Measurements from ENCODE around the gene SPON1.

The SPON1 gene

DNA sequence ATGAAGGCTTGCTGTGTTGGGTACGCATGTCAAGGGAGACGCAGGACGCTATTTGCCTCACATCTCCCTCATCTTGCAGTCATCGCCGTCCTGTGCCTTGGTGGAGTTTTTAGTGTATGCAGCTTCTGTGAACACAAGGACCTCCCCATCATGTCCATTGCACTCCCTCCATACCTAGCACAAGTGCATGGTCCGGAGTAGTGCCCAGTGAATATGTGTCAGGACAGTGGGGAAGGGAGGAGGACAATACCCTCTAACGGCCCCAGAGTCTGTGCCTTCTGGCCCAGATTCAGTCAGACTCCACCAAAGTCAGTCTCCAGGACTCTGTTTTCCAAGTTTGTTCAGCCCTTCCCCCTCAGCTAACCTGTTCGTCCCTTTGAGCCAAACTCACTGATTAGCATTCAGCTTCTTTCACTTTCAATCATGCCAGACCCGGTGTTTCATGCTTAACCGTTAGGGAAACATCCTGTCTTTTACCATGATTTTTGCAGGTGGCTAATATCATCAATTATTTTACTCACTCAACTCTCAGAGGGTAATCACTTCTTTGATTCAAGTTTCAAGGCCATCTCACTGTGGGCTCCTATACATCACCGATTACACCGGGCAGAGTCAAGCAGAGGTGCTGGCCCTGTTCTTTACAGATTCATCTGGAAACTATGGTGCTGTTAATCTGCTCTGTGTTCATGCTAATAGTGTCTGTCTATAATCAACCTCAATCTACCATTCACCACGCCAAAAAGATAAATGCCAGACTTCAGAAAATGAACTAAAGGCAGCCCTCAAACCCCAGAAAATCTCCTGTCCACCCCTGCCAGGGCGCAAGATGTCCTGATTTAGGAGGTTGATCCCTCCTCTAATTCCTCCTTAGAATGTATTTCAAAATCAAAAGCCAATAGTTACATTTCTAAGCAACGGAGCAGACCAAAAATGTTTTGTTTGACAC is 240.0 kb downstream of the SPON1 start:
- peak in 1 of 2 donors; percentile 8 for DNase-seq

DNA sequence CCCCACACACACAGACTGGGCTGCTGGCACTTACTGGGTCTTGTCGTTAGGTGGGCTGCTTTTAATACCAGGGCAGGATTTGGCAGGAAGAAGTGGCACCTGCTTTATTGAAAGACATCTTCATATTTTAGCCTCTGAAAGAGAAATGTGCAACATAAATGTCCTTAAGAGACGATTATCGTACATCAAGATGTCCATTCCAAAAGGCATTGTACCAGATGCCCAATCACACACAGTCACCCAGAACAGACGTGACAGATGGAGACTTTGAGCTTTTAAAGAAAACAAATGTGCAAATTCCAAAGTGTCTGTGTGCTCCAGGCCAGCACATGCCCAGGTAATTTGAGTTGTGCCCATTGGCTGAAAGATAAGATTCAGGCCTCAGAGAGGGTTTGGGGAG is 240.8 kb downstream of the SPON1 start:
- DNase-seq, result no peak

DNA sequence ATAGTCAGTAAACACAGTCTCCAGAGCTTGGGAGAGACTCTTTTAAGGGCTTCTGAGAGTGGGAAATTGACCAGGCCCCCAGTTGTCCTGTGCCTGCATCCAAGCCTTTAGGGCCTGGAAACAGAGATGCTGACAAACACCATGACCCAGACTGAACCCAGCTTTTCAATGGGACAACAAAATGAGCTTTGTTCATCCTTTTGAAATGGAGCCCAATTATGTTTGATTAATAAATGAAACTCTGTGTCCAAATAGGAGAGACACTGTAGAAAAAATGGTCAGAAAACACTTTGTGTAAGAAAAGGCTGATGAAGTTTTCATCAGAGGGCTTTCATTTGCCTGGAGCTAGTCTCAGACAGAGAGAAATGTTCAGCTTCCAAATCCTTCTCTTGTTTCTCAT is 250.5 kb downstream of the SPON1 start:
- no peak for DNase-seq

DNA sequence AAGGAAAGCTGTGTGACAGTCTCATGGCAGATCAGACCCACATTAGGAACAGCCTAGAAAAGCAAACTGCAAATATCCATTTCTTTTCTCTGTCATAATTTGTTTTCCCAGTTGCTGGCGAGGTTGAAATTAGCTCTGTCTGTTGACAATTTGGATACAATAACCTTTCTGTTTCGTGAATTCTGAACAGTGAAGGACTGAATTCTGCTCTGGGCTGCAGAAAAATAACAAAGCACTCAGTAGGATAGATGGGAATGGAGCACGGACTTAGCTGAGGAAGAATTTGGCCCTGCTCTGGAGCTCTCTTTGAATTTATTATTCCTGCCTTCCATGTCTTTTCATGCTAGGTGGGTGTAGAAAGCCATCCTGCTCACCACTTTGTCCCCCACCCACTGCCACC is 256.2 kb downstream of the SPON1 start:
- no peak for DNase-seq

DNA sequence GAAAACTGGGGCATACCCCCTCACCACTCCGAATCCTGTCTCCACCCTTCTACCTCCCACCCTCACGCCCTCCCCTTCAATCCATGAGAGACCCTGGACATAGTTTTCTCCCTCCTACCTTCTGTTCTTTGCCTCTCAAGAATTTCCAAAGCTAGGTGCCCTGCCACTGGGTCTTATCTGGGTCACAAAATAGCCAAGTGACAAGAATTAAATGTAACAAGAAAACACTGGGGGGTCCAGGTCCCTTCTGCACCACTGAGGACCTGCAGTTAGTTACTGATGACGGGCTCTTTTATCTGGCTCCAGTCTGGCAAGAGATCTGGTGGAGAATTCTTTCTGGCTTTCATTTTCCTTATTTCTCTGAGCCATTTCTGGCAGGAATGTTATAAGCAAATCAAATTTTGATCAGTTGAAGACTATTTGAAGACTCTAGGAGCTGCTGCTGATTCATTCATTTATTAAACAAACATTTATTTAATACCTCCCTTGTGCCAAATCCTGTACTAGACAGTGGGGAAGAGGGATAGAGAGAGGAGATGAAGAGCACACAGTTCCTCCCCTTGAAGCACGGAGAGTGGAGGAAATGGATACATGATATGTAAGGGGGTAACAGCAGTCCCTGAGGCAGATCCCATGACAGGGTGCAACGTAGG is 261.2 kb downstream of the SPON1 start:
- DNase-seq, result no peak

DNA sequence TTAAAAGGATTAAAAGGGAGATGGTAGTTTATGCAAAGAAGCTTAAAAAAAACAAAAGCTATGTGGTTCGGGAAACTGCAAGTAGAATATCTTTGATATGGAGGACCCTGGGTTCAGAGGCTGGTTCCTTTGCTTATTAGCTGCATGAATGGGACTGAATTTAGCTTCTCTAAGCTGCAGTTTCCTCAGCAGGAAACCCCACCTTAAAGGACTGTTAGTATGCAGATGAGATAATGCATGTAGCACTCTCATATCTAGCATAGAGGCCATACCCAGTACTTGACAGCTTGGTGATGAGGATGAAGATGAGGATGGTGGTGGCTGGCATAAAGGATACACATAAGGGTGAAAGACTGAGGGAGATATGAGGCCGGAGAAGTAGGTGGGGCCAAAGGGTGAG is 261.9 kb downstream of the SPON1 start:
- no peak for DNase-seq

DNA sequence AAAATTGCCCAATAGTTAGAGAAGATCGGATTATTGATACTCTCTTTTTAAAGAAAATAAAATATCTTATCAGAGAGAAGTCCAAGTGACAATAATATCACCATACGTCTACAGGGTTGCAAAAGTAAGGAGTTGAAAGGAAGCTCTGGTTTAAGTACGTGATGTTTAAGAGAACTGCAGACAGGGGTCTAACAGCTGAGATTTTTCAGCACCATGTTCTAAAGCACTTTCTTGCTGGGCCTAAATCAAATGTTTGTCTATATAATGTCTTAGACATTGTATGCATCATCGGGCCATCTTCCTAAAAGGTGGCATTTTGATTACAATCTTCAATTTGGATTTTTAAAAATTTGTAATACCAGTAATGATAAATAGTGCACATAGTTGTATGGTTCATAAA is 263.1 kb downstream of the SPON1 start:
- no peak for DNase-seq

DNA sequence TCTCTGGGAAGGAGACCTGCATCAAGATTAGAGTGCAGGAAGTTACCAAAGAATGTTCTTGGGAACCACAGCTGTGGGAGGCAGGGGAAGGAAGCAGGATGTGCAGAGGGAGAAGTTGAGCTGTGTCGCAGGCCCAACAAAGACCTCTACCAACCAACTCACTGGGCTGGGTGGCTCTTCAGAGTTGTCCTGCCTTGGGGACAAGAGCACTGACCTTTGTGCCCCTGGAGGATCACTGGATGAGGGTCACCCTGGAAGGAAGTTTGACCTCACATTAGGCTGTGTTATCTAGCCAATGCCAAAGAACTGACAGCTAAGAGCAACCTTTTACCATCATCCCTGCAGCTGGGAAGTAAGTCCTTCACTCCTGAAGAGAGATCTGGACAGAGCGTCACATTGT is 265.8 kb downstream of the SPON1 start:
- no peak for DNase-seq

DNA sequence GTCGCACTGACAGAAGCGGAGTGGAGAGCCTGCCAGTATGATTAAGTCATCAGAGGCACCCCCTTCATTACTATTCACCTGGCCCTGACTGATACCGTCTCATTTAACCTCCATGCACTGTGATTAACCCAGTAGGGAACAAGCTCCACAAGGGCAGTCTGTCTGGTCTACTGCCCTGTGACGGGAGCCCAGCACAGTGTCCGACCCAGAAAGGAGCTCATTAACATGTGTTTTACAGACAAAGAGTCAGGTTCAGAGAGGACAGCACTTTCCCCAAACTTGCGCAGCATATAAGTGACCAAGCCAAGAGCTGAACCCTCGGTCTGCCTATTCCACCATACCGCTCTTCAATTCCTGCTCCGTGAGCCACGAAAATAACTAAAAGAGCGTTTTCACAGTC is 266.9 kb downstream of the SPON1 start:
- no peak for DNase-seq

DNA sequence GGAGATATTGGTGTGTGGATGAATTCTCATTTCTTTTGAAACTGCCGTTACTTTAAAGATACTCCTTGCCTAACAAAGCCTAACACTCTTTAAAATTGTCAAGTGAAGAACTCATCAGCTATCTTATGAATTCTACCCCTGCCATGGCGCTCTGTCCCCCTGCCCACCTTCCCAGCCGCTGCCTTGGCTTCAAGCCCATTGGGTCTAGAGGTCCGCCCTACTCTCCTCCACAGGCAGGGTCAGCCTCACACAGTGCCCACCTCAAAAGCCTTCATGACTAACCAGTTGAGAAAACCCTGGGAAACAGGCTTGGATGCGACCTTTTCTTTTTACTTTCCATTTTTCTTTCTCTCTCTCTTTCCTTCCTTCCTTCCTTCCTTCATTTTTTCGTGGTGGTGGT is 267.9 kb downstream of the SPON1 start:
- no peak for DNase-seq

DNA sequence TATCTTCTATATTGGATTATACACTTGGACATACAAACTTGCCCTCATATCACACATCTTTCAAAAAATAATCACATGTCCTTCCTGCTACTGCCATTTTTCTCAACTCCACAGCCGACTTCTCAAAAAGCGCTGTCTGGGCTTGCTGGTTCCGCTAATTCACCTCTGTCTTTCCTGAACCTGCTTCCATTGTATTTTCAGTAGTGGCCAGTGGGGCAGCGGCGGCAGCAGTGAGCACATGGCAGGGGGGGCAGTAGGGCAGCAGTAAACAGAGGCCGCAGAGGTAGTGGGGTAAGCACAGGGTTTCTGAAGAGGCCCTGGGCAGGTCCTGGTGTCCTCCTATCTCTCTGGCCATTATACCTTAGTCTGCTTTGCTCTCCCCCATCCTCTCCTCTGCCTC is 270.1 kb downstream of the SPON1 start:
- DNase-seq, result no peak

DNA sequence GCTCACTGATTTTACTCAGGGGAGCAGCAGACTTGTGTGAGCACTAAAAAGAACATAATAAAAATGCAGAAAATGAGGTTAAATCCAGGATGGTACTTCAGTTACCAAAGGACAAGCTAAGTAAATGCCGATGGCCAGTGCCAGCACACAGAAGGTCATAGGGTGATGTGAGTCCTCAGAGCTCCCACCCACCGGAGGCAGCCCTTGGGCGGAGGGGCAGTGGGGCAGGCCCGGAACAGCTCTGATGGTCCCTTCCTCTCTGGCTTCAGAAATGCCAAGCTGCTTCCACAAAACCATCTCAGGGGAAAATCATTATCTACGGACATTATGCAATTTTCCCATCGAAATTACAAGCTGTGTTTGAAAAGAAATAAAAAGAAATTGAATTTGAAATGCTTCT is 271.9 kb downstream of the SPON1 start:
- no peak for DNase-seq

DNA sequence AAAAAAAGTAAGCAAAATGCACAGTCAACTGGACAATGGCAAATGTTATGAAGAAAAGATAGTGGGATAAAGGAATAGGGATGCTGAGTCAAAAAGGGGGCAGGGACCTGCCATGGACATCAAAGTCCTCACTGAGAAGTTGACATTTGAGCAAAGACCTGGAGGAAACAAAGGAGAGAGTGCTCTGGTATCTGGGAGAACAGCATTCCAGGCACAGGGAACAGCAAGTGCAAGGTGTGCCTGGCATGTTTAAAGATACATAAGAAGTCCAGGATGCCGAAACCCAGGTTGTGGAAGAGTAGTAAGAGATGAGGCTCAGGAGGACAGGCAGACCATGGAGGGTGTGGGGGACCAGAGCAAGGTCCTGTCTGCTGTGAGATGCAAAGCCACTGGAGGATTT is 273.2 kb downstream of the SPON1 start:
- DNase-seq, result no peak

DNA sequence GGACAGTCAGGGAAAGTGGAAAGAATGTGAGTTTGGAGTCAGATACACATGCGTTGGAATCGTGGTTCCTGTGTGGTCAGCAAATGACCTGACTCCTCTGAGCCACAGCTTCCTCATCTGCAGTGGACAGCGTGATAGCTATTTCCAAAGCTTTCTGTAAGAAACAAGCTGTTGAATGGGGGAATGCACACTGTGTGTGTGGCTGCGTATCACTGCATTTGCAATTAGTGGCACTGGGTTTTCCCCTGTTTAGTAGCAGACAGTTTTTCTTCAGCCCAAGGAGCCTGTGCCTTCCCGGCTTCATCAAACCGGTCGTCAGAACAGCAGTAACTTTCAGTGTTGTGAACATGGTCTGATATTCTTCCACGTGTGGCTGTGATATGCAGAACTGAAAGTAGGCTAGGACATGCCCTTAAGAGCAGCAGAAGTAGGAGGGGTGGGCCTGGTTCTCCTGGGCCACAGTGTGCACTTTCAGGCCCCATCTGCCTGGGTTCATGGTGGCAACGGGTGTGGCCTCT is 275.0 kb downstream of the SPON1 start:
- DNase-seq, result peak; percentile 10 to 69

DNA sequence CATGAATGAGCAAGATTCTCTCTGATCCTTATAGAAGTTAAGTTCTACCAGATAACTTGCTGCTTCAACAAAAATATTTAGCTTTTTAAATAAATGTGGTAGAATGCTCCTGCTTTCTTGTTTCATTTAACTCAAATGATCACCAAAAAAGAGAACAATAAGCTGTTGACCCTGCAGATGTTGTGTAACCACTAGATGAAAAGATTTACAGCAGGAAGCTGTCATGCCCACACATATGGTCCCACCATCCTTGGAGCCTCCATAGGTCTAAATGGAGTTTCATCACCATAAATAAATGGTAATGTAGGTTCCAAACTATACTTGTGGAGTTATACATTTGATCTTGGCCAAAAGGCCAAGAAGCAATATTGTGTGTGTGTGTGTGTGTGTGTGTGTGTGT is 277.7 kb downstream of the SPON1 start:
- no peak for DNase-seq

DNA sequence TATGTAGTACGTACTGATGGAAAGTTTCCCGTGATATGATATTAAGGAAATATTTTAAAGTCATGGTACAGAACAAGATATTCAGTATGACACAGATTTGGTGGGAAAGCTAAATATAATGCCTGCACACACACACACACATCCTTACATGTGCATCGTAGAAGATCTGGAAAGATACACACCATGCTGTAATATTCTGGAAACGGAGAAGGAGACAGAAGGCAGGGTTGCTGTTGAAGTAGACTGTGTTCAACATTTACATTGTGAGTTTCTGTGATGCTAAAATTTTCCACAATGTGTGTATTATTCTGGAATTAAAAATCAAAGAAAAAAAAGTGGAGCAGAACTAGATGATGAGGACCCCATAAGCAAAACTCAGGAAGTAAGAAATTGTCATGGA is 278.4 kb downstream of the SPON1 start:
- DNase-seq, result no peak

DNA sequence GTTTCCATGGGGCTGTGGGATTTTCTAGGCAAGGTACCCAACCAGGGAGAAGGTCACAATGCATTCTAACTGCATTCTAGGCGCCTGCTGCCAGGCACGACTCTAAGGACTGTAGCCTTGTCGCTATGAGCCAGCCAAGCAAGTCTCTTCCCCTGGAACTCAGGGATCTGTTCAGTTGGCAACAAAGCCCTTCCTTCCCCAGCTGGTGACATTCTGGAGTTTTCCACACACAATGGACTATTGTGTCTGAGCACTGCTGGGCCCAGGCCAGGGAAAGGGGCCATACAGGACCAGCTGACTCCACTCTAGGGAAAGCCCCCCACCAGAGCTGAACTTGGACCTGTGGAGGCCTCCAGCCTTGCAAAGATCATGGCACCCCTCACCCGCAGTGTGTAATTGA is 279.7 kb downstream of the SPON1 start:
- no peak for DNase-seq

DNA sequence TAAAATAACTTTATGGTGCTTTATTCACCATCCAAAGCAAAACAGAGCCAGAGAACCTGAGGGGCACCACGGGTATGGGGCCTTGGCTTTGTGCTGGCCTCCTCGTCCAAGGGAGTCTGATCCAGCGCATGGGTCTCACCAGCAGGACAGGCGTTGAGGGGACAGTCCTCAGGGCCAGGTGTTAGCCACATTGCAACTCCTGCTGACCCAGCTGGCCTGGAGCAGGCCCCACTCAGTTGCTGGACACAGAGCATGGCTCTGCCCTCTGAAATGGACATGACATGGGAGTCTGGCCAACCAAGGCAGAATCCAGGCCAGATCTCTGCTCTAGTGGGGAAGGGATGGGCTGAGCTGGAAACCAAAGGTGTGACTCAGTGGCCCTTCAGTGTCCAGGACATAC is 280.2 kb downstream of the SPON1 start:
- DNase-seq, result no peak

DNA sequence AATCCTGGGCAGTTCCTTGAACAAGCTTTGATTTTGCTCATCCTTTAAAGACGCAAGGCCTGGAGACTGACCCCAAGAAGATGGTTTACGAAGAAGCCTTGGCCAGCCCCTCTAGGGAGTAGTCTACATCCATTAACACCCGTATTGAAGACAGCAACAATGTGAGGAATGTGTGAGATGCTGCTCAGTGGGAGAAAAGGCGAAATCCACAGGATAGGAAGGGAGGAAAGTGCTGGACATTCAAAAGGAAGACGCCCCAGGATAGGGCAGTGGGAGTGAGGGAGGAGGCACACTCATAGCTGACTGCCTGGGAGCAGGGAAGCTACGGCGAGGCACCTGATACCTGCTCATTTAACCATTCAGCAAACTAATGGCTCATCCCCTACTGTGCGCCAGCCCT is 282.4 kb downstream of the SPON1 start:
- DNase-seq, result no peak

DNA sequence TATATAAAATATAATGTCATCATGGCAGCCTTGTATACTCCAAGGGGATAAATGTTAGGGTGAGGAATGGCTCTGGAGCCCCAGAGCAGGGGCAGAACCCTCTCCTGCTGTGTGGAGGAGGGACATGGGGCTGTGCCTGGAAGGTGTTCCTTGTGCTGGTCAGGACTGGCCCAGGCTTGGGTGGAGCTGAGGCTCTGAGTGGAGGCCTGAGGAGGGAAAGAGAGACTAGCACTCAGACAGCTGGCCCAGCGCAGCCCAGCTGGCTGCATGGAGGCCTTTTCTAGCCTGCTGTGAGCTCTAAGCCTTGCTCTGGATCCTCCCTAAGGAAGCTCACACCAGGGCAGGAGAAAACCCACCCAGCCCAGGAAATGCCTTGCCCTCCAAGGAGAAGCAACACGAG is 282.9 kb downstream of the SPON1 start:
- no peak for DNase-seq

DNA sequence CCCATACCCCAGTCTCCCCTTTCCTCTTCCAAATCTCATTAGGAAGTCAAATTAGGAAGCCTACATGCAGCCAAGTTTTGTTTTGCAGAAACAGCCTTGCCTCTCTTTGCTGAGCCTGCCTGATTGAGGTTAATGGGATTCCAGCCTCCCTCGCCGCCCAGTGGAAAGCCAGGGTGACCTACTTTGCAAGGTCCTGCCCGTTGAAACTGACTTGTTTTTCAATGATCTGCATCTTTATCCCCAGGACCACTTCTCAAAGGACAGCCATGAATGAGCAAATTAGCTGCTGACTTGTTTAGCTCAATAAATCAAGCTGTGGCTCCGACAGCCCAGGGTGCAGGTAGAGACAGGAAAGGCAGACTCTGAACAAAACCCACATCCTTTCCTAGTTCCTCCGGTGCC is 286.1 kb downstream of the SPON1 start:
- peak in 1 of 2 donors; percentile 30 for DNase-seq

DNA sequence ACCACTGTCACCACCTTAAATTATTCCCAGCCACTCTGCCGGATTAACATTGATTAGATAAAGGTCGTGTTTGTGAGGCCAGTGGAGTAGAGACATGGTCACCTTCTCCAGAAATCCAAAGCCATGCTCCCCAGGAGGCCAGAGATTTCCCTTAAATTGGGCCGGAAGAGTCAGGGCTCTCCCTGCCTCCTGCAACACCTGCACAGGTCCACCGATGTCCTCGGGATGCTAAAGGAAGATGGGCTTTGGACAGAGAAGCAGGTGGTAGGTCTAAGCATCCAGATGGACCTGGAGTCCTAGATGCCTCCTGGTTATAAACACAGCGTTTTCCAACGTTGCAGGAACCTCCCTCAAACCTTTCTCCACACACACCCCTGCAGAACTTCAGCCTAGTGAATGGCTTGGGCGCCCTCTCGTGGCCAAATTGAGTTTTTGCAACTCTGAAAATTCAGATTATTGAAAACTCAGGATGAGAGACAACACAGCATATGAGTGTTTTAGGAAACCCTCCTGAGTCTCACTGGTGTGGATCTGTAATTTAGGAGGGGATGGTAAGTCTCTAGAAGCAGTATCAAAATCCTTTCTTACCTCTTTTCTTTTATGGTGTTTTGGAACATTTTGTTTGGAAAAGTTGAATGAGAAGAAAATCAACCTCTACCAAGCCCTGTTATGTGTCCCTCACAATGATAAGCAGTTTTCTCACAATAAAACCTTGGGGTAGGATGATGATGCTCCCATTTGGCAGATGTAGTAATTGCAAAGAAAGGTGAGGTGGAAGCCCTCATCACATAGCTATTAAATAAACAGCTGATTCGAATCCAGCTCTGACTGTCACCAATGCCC is 286.8 kb downstream of the SPON1 start:
- DNase-seq, result peak; percentile 61 to 70

DNA sequence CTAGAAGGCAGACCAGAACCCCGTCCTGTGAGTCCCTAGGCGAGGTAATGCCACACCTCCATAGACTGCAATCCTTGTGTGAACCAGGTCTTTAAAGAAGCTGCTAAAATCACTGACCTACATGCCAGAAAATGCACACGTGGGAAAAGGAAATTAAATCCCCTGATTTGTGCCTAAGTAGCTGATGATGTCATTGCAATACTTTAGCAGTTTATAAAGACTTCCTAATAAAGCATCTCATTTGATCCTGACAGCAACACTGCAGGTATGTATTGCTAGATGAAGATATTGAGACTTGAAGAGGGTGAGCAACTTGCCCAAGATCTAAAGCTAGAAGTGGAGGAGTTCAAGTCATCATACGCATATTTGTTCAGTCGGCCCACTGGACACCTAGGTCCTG is 289.2 kb downstream of the SPON1 start:
- no peak for DNase-seq
